B cell (primary cell): ENCODE data around the gene RABL6. TPM values are rescaled to one million over a fixed set of nuclear protein-coding genes. Genes with fewer than 3 reads are reported as not detected.

Experiments used
- ATAC-seq: fragments of 200-7000 bp; cut with Tn5 transposase; one replicate; pipeline ENCODE4 v1.10.0; 2021; ENCODE audit warnings: low read depth, mild to moderate bottlenecking, moderate number of reproducible peaks, moderate library complexity
- CTCF ChIA-PET: fragments of 350-600 bp; sonication (Branson Sonifier 250); formaldehyde crosslinking; loops from one replicate; lab custom pipeline; 2021; ENCODE audit warnings: antibody characterized with exemption, inconsistent platforms; lab: Charles Lee
- POLR2A ChIA-PET: fragments of 350-600 bp; sonication (Branson Sonifier 250); formaldehyde crosslinking; loops from one replicate; lab custom pipeline; 2021; ENCODE audit warnings: antibody characterized with exemption; lab: Charles Lee
- DNase-seq: peaks from one replicate; pipeline ENCODE4 v3.0.0; 2013
- H2AFZ ChIP-seq: 2 replicates; pipeline ENCODE4 v1.6.1; 2012; ENCODE audit warnings: mild to moderate bottlenecking, low read depth, low read length; ENCODE audit not compliant: insufficient read depth, poor library complexity, severe bottlenecking
- H3K27ac ChIP-seq, 2 donors: 1 replicate in 1 of 2; 2 replicates in 1 of 2; pipeline ENCODE4 v1.5.1; 2012 to 2013; ENCODE audit warnings: low read length in 2 of 2, mild to moderate bottlenecking in 2 of 2, moderate library complexity in 1 of 2
- H3K27me3 ChIP-seq, 4 experiments: fragments of 200-600 bp in 1 of 4; sonication (generic) in 1 of 4; replicated peaks in 1 of 4; 1 replicate in 2 of 4; 2 replicates in 2 of 4; pipeline versions ENCODE4 v1.6.1 to v1.7.0; 2013 to 2016; ENCODE audit warnings: low read length in 3 of 4, mild to moderate bottlenecking in 2 of 4, mixed read lengths in 1 of 4, moderate library complexity in 1 of 4; ENCODE audit not compliant: insufficient read depth in 4 of 4, control insufficient read depth in 3 of 4; ENCODE audit errors: control extremely low read depth in 1 of 4
- H3K36me3 ChIP-seq, 2 experiments: replicated peaks in 1 of 2; 1 replicate in 1 of 2; 2 replicates in 1 of 2; pipeline versions ENCODE4 v1.6.1 to v1.7.1; 2013; ENCODE audit warnings: low read length in 1 of 2; ENCODE audit not compliant: insufficient read depth in 2 of 2, control insufficient read depth in 1 of 2; ENCODE audit errors: control extremely low read depth in 1 of 2, extremely low read depth in 1 of 2
- H3K4me1 ChIP-seq, 2 donors: fragments of 200-600 bp in 1 of 2; sonication (generic) in 1 of 2; 1 replicate in 1 of 2; 2 replicates in 1 of 2; pipeline versions ENCODE4 v1.5.1 to v1.6.1; 2013 to 2017; ENCODE audit warnings: low read length in 2 of 2; ENCODE audit not compliant: control insufficient read depth in 2 of 2, insufficient read depth in 2 of 2
- H3K4me2 ChIP-seq: replicated peaks from 2 replicates; pipeline ENCODE3; 2012; ENCODE audit warnings: mild to moderate bottlenecking, low read depth, low read length; ENCODE audit not compliant: poor library complexity, severe bottlenecking
- H3K4me3 ChIP-seq, 5 experiments: fragments of 200-600 bp in 1 of 5; sonication (generic) in 1 of 5; 1 replicate in 3 of 5; 2 replicates in 2 of 5; pipeline versions ENCODE4 v1.5.1 to v1.7.0; 2011 to 2016; ENCODE audit warnings: low read length in 4 of 5, mild to moderate bottlenecking in 4 of 5, low read depth in 2 of 5, control low read depth in 1 of 5, moderate library complexity in 1 of 5; ENCODE audit not compliant: insufficient read depth in 1 of 5; ENCODE audit errors: control extremely low read depth in 1 of 5, extremely low read depth in 1 of 5
- H3K79me2 ChIP-seq: fragments of 200-600 bp; sonication (generic); one replicate; pipeline ENCODE4 v1.6.0; 2016; ENCODE audit warnings: low read length; ENCODE audit not compliant: control insufficient read depth, insufficient read depth
- H3K9ac ChIP-seq: fragments of 200-600 bp; sonication (generic); 2 replicates; pipeline ENCODE4 v1.6.1; 2017; ENCODE audit warnings: mild to moderate bottlenecking, low read length, moderate library complexity
- H3K9me3 ChIP-seq, 3 donors: one replicate each; pipeline versions ENCODE4 v1.6.1 to v1.7.1; 2013; ENCODE audit warnings: low read length in 2 of 3; ENCODE audit not compliant: control insufficient read depth in 2 of 3, insufficient read depth in 1 of 3; ENCODE audit errors: control extremely low read depth in 1 of 3
- H4K20me1 ChIP-seq: 2 replicates; pipeline ENCODE4 v1.6.0; 2012; ENCODE audit warnings: mild to moderate bottlenecking, low read length; ENCODE audit not compliant: insufficient read depth, control insufficient read depth, poor library complexity, severe bottlenecking
- H3K27ac Mint-ChIP-seq: one replicate; pipeline ENCODE4 v1.8.0; 2021; ENCODE audit warnings: mixed read lengths
- H3K27me3 Mint-ChIP-seq: one replicate; pipeline ENCODE4 v1.8.0; 2021; ENCODE audit warnings: mixed read lengths
- H3K4me1 Mint-ChIP-seq: one replicate; pipeline ENCODE4 v1.8.0; 2021; ENCODE audit warnings: mixed read lengths
- H3K4me3 Mint-ChIP-seq: one replicate; pipeline ENCODE4 v1.8.0; 2021; ENCODE audit warnings: mixed read lengths
- H3K9me3 Mint-ChIP-seq: one replicate; pipeline ENCODE4 v1.8.0; 2022; ENCODE audit warnings: mixed read lengths; ENCODE audit not compliant: insufficient read depth
- EZH2 ChIP-seq: IDR thresholded peaks from 2 replicates; pipeline ENCODE4 v1.6.1; 2012; ENCODE audit warnings: borderline replicate concordance, low read depth, mild to moderate bottlenecking, moderate library complexity, low read length; ENCODE audit not compliant: insufficient read depth, poor library complexity, severe bottlenecking
- whole genome bisulfite sequencing: methylation state at CpG from one replicate; pipeline ENCODE4 v1.1.5; 2013; ENCODE audit warnings: missing lambda C conversion rate; ENCODE audit not compliant: insufficient coverage; 5-methylcytosine and 5-hydroxymethylcytosine counted together
- intact Hi-C: fragments of 100-400 bp; cut with micrococcal nuclease; formaldehyde crosslinking; loops from one replicate; pipeline ENCODE4 v1.10.0; 2022
- polyA plus RNA-seq: library from polyadenylated mRNA; depleted of rRNA; stranded (reverse); fragments of >200 nt; gene quantifications from 2 replicates; pipeline ENCODE4 v1.2.3, GENCODE V29; 2012
- total RNA-seq, 2 donors: library from RNA; stranded (reverse); fragments of 120-200 nt in 1 of 2; gene quantifications; 1 replicate in 1 of 2; 2 replicates in 1 of 2; pipeline versions ENCODE4 v1.2.3 to v1.2.4, GENCODE V29; 2013 to 2022
- TF ChIP-seq, protein P1 (sequence below): fragments of 200-600 bp; IDR thresholded peaks from one replicate; pipeline ENCODE4 v1.8.0; 2022; ENCODE audit warnings: antibody characterized with exemption, mild to moderate bottlenecking

RABL6 gene
- total and polyA plus RNA-seq, 2 donors (not counting 1 experiment from before 2014, with no cell fraction given), result 33.6 to 70.5 TPM

DNA sequence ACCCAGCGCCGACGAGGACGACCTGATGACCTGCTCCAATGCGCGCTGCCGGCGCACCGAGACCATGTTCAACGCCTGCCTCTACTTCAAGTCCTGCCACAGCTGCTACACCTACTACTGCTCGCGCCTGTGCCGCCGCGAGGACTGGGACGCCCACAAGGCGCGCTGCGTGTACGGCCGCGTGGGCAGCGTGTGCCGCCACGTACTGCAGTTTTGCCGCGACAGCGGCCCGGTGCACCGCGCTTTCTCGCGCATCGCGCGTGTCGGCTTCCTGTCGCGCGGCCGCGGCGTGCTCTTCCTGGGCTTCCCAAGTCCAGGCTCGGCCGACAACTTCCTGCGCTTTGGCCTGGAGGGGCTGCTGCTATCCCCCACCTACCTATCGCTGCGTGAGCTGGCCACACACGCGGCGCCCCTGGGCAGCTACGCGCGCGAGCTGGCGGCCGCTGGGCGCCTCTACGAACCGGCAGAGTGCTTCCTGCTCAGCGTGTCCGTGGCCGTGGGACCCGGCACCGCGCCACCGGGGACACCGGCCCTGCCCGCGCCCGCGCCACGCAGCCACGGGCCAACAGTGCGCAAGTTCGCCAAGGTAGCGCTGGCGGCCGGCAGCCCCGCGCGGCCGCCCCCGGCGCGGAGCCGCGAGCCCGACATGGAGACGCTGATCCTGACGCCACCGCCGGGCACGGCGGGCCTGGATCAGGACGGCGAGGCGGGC, 38.8 kb downstream of the RABL6 start:
- DNase-seq (peak; percentile 55), ATAC-seq (no peak)
- Histone ChIP-seq H3K9me3 (peaks cover 0 to 25% (median 0%) of the 10 kb centered on the region in 3 donors), H3K4me3 (peak overlapping the region in 1 of 5 experiments; percentile 14), H3K9ac (no peak overlapping the region), H3K4me1 (peaks cover 49 to 57% of the 10 kb centered on the region in 2 donors), H4K20me1 (peaks cover 36% of the 10 kb centered on the region), H3K4me2 (peak overlapping the region; percentile 99), H3K79me2 (peaks cover 2% of the 10 kb centered on the region), H2AFZ (no peak overlapping the region), H3K27ac (no peak overlapping the region), H3K27me3 (peaks cover 0 to 39% (median 12%) of the 10 kb centered on the region in 4 experiments), H3K36me3 (peaks cover 0 to 4% of the 10 kb centered on the region in 2 experiments)
- peaks cover 31% of the 10 kb centered on the region for H3K4me1 Mint-ChIP-seq
- intact Hi-C loops, result loop anchor here (5.0 kb wide), 1 partner anchor 56 kb away; no protein-coding TSS in a partner anchor
- peak overlapping the region; percentile 29 for H3K4me3 Mint-ChIP-seq
- peak overlapping the region; percentile 46 for H3K27ac Mint-ChIP-seq
- ChIA-PET CTCF (interaction anchor here (1.0 kb wide), 1 partner anchor 97 kb away, joined by 3 read pairs; the partner anchor contains the start of gene FBXW5), POLR2A (no interaction called here)
- no peaks in the 10 kb centered on the region for H3K9me3 Mint-ChIP-seq
- peaks cover 7% of the 10 kb centered on the region for H3K27me3 Mint-ChIP-seq
- TF ChIP-seq, protein P1, sequence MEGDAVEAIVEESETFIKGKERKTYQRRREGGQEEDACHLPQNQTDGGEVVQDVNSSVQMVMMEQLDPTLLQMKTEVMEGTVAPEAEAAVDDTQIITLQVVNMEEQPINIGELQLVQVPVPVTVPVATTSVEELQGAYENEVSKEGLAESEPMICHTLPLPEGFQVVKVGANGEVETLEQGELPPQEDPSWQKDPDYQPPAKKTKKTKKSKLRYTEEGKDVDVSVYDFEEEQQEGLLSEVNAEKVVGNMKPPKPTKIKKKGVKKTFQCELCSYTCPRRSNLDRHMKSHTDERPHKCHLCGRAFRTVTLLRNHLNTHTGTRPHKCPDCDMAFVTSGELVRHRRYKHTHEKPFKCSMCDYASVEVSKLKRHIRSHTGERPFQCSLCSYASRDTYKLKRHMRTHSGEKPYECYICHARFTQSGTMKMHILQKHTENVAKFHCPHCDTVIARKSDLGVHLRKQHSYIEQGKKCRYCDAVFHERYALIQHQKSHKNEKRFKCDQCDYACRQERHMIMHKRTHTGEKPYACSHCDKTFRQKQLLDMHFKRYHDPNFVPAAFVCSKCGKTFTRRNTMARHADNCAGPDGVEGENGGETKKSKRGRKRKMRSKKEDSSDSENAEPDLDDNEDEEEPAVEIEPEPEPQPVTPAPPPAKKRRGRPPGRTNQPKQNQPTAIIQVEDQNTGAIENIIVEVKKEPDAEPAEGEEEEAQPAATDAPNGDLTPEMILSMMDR, result no peak
- peak; percentile 70 for TF ChIP-seq EZH2
- WGBS, result 10% methylated on average over 98 of the region's 98 CpGs
